HG02852 (cell line): ENCODE results near the gene PDHA1.

Experiments
- ATAC-seq: cut with Tn5 transposase; IDR thresholded peaks from one replicate; pipeline ENCODE4 v1.9.1; 2021; ENCODE audit warnings: mild to moderate bottlenecking, moderate library complexity; ENCODE audit not compliant: unreplicated experiment

The PDHA1 gene

DNA sequence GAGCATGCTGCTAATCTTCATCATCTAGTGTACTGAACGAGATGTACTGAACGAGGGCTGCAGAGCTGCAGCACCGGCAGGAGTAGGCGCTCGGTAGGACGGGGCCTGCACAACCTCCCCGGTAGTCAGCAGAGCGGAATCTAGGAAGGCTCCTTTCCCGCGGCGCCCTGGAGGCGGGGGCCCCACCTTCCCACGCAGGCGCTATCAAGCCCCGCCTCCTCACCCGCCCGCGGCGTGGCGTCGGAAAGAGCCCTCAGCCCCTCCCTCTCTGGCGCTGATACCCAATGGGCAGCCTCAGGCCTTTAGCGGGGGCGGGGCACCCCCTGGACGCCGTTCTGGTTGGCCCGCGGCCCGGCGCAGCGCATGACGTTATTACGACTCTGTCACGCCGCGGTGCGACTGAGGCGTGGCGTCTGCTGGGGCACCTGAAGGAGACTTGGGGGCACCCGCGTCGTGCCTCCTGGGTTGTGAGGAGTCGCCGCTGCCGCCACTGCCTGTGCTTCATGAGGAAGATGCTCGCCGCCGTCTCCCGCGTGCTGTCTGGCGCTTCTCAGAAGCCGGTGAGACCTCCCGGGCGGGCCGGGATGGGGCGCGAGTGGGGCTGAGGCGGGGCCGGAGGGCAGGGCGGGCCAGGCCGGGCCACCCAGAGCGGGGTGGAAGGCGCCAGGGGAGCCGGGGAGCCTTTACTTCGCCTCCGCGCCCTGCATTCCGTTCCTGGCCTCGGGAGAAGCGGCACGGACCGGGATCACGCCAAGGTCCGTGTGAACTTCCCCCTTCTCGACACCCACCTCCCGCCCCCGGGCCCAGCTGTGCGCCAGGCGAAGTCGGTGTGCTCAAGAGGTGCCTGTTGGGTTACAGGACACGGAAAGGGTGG, at the start of gene PDHA1:
PDHA1 (plus strand) TSS at position 393 of the 874 bp plus-strand sequence; CDS start at position 504, 111 bp downstream.
- peak; percentile 97 for ATAC-seq

DNA sequence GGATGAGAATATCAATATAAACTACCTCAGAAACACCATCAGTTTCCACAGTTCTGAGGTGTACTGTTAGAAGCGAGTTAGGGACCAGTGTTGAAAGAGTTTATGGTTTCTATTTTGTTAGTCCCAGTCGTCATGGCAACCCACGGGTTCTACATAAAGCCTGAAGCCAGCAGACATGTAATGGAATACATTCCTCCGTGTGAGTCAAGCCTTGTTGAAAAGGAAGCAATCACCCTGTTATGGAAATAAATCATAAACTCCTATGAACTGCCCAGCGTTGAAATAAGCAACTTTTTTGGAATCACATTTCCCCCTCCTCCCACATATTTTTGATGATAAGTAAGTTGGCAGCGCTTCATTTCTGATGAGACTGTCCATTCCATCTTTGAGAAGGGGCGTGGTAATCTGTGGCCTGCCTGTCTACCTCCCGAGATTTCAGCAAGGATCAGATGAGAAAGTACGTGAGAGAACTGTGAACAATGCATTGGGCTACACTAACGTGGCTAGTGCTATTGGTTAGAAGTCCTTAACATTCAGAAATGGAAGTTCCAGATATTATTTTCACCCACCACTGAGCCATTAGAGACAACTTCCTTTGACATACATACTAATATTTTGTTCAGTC, 40.4 kb upstream of the PDHA1 start:
- ATAC-seq = no peak

DNA sequence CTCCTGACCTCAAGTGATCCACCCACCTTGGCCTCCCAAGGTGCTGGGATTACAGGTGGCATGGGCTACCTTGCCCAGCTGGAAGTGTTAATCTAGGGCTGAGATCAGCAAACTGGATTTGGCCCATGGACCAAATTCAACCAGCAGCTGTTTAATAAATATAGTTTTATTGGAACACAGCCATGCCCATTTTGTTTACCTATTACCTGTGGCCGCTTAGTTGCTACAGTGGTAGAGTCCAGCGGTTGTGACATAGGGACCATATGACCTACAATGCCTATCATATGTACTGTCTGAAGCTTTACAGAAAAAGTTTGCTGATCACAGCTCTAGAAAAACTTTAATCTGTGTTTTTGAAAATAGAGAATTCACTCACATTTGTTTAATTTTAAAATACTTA, 17.2 kb upstream of the PDHA1 start:
- no peak for ATAC-seq

DNA sequence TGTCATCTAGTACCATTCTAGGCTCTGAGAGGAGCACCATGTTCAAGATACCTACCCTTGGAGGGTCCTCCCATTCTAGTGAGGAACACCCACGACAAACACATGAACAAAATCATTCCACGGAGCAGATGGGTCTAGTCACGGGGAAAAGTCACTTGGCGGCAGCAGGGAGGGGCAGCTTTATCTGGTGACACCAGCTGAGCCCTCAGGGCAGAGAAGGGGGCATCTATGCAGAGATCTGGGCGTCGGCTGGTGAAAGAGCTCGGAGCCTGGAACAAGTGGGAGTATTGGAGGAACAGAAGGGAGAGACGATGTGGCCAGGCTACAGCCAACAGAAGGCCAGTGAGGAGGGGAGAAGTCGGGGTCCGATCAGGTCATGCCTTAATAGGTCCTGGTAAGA, 11.9 kb upstream of the PDHA1 start:
- no peak for ATAC-seq

GRCh38 chrX:19332983-19333382, 10.7 kb upstream of the PDHA1 start:
- no peak for ATAC-seq

DNA sequence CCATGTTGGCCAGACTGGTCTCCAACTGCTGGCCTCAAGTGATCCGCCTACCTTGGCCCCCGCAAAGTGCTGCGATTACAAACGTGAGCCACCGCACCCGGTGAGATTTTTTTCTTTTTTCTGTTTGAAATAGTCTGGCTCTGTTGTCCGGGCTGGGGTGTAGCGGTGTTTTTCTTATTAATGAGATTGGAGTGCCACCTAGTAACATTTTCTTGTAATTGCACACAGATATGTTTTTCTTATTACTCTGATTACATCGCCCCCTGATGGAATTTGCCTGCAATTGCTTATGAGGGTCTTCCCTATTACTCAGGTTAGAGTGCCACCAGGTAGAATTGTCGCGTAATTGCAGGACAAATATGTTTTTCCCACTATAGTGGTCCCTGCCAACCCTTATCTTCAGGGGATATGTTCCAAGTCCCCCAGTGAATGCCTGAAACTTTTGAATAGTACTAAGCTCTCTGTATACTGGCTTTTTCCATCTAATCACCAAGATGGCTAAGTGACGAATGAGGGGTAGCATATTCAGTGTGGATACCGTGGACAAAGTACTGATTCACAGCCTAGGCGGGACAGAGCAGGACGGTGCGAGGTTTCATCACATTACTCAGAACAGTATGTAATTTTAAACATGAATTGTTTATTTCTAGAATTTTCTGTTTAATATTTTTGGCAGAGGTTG, 8.6 kb upstream of the PDHA1 start:
- ATAC-seq = no peak

DNA sequence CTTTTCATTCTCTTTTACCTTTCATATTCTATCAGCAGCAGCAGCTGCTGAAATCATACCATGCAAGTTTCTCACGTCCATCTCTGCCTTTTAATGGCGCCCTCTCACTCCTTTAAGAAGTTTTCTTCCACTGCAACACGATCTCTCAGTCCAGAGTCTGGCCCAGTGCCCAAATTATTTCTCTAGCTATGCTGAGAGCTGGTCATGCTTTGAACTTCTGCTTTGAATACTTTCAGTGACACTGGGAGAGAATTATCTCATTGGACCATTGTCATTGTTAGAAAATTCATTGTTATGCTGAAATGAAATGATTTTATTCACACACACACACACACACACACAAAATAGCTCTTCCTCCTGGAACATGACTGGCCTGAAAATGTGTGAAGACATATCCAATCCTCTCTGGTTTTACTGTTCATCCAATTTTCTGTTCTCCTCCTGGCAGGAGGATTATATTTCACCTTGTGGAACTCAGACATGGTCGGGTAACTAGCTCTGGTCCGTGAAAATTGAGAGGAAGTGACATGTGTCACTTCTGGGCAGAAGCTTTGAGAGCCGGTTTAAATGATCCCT, 1.3 kb upstream of the PDHA1 start:
- ATAC-seq = no peak

DNA sequence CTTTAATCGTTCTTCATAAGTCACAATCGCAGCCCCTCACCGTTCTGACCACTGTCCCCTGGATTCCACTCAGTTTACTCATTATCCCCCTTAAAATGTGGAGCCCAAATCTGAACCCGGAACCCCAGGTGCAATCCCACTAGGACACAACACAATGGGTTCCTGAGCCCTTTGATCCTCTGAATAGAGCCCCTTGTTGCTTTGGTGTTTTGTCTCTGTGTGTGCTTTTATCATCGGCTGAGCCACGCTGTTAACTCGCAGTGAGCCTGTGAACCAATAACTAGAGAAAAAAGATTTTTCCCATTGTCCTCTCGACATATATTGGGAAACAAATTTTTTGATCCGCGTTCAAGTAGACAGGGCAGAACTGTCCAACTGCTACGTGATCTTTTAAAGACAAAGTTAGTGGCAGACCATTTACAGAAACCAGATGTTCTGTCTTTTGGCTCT, 617 bp upstream of the PDHA1 start:
- ATAC-seq = no peak

- ATAC-seq = no peak
These were observed 934 bp downstream of the PDHA1 start for GRCh38 chrX:19344661-19345060.

DNA sequence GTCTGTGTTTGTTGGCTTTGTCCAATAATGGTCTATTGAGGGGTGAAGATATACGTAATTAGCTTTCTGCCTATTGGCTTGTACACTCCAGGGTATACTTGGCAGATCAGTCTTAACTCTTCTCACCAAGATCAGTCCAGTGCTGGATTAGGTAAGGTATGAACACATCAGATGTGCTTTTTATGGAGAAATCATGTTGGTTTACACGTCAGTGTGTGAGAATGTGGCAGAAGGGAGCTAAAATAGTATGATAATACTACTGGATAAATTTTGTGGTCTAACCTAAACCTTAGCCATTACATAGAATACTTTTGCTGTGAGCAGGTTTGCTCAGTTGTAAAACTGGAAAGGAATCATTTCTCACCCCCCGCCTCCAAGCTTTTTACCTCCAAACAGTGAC, 4.2 kb downstream of the PDHA1 start:
- no peak for ATAC-seq

GRCh38 chrX:19349264-19349663, 5.5 kb downstream of the PDHA1 start:
- ATAC-seq = no peak

GRCh38 chrX:19350941-19351384, 7.2 kb downstream of the PDHA1 start:
- ATAC-seq = peak; percentile 87

DNA sequence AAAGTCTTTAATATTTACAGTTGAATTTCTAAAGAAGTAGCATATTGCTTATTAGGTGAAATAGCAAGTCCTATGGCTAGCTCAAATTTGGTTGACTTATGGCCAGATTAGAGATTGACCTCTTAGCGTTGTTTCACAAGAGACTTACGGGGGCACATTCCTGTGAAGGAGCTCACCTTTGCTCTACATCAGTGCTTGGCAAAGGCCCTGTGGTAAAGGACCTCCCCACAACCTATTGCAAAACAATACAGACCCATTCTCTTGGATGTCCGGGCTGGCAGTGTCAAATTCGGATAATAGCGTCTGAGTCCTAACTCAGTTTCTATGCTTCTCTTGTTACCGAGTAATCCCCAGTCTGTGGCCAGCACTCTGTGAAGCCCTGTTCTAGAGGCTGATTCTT, 10.9 kb downstream of the PDHA1 start:
- ATAC-seq = no peak

DNA sequence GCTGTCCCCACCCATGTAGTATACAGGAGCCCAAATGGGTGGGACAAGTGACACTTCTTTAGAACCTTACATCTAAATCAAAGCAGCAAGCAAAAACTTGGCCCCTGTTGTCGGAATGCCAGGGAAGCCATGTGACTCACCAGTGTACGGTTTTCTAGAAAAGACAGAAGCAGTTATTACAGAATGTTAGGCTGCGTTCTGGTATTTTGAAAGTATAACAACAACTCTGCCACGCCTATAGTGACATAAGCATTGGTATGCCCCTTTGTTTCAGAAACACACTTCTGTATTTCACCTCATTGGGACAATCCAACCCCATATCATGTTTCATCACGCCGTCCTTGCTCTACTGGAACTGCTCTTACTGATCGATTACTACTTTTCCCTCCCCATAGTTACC, 14.8 kb downstream of the PDHA1 start:
- ATAC-seq = no peak

DNA sequence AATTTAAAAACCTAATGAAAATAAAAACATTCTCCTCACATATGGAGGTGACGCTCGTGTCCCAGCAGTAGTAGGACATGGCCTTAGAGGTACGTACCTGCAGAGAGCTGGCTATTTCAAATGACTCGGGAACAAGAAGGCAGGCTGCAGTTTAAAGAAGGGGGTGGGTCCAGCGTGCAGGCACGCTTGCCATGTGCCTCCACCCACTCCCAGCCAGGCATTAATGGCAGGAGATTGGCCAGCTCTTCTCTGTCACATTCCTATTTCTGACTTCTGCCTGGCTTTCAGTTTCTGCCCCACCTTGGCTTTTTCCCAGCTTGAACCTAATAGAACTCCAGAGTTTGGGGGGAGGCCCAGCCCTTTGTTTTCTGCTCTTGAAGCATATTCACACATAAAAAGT, 17.2 kb downstream of the PDHA1 start:
- no peak for ATAC-seq

DNA sequence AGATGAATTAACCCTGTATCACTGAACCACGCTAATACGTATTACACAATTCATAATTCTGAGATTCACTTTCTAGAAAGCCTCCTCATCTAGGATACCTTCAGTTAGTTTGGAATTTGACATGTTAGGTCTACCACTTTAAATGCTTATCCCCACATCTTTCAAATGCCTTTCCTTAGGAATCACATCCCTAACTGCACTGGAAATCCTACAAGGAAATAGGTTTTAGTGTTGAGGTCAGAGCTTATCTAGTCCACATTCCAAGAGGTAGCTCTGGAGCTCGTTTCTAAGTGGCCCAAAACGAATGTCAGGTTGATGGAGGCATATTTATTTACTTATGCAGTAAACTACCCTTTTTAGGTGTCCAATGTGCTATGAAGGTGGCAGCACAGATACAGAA, 18.0 kb downstream of the PDHA1 start:
- no peak for ATAC-seq

GRCh38 chrX:19368576-19368975, 24.8 kb downstream of the PDHA1 start:
- no peak for ATAC-seq

DNA sequence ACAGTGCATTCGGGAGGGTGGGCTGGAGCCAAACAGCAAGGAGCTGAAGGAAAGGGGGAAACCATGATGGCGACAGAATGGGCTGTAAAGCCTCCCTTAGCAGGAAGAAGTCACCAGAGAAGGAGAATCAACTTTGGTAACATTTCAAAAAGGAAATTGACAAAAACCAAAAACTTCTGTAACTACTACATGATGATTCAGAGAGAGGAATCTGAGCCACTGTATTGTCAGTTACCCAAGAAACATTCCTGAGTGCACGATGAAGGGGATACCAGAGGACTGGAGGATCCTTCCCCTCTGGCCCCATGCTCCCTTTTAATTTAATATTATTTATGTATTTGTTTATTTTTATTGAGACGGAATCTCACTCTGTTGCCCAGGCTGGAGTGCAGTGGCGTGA, 26.3 kb downstream of the PDHA1 start:
- no peak for ATAC-seq

- ATAC-seq = peak; percentile 79
These were observed 28.4 kb downstream of the PDHA1 start for GRCh38 chrX:19372170-19372546.

- ATAC-seq = peak; percentile 31
These were observed 29.0 kb downstream of the PDHA1 start for GRCh38 chrX:19372547-19373331.
